NCI-H748 (cell line): ENCODE measurements around the gene HS1BP3.

Experiments used
- DNase-seq: peaks from one replicate; lab custom pipeline; 2025; ENCODE audit not compliant: unreplicated experiment; lab: John Stamatoyannopoulos, UW

The HS1BP3 gene

GRCh38 chr2:20574423-20574911, 76.4 kb downstream of the HS1BP3 start:
- DNase-seq: no peak

GRCh38 chr2:20573620-20574422, 77.1 kb downstream of the HS1BP3 start:
- no peak for DNase-seq

- no peak for DNase-seq
Measured at GRCh38 chr2:20572221-20572620, 78.7 kb downstream of the HS1BP3 start.

GRCh38 chr2:20571644-20572215, 79.2 kb downstream of the HS1BP3 start:
- no peak for DNase-seq

GRCh38 chr2:20571231-20571630, 79.7 kb downstream of the HS1BP3 start:
- DNase-seq: no peak

- no peak for DNase-seq
Measured at GRCh38 chr2:20570249-20570648, 80.6 kb downstream of the HS1BP3 start.

- DNase-seq: no peak
Measured at GRCh38 chr2:20569464-20570223, 81.3 kb downstream of the HS1BP3 start.

- DNase-seq: no peak
Measured at GRCh38 chr2:20568501-20569463, 82.1 kb downstream of the HS1BP3 start.

- DNase-seq: no peak
Measured at GRCh38 chr2:20567926-20568179, 83.0 kb downstream of the HS1BP3 start.
